HG03558 (cell line): ENCODE measurements around the gene IGFBP3.
"Not testable (repeated sequence)": the region's sequence is repeated elsewhere in the genome, so short reads cannot be mapped to it uniquely, and the experiment has no call there.

Experiments
- ATAC-seq: cut with Tn5 transposase; IDR thresholded peaks from one replicate; pipeline ENCODE4 v1.9.1; 2021; ENCODE audit warnings: moderate number of reproducible peaks; ENCODE audit not compliant: unreplicated experiment; ENCODE audit errors: extremely low read depth

Gene IGFBP3, protein sequence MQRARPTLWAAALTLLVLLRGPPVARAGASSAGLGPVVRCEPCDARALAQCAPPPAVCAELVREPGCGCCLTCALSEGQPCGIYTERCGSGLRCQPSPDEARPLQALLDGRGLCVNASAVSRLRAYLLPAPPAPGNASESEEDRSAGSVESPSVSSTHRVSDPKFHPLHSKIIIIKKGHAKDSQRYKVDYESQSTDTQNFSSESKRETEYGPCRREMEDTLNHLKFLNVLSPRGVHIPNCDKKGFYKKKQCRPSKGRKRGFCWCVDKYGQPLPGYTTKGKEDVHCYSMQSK

DNA sequence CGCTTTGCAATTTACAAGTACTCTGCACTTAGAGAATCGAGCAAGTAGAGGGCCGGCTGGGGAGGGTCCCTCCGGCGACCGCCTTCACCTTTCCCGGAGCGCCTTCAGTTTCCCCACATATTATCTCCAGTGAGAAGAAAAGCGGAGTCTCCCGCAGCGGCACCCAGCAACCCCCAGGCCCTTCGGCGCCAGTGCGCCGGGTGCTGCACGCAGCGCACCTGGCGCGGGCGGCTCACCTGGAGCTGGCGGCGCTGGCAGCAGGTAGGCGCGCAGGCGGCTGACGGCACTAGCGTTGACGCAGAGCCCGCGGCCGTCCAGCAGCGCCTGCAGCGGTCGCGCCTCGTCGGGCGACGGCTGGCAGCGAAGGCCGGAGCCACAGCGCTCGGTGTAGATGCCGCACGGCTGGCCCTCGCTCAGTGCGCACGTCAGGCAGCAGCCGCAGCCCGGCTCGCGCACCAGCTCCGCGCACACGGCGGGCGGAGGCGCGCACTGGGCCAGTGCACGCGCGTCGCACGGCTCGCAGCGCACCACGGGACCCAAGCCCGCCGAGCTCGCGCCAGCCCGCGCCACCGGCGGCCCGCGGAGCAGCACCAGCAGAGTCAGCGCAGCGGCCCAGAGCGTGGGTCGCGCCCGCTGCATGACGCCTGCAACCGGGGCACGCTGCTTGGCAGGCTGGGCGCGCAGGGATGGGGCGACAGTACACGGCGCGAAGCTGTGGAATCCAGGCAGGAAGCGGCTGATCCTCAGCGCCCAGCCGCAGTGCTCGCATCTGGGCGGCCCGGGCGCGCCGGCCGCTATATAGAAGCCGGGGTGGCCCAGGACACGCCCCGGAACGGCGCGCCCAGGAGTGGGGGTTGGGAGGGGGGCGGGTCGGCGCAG, at the start of gene IGFBP3:
Gene IGFBP3 (minus strand): TSS at position 771 of the 879 bp plus-strand sequence. CDS start 132 bp downstream, at position 639.
- no peak for ATAC-seq

DNA sequence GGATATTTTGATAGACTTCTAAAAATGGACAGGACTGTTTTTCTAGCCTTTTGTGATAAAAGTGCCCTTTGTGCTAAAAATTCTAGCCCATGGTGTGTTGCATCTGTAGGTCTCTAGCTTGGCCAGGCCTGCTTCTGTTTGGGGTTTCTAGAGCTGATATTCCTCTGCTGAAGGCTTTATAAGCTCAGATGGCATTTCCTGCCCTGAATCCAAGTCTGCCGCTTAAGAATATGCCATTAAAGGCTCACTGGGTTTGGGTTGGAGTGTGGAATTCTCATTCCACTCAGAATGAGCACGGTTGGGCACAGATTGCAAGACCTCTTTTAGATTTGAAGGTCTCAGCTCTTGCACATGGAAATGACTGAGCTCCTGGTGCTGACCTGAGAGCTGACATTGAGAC, 49.4 kb upstream of the IGFBP3 start:
- no peak for ATAC-seq

DNA sequence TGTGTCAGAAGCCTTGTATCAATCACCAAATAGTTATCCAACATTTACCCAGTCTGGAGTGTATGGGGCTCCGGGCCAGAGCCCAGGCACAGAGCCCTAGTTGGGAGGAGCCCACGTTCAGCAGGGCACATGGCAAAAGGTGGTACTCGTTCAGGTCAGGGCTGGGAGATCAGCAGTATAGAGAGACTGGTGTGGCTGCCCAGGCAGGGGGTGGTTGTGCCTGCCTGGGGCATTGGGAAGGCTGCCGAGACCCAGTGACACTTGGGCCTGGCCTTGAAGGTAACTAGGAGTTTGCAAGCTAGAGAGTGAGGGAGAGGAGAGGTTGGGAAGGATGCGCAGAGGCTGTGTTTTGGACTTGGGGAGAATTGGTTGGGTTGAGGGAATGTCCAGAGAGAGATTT, 48.9 kb upstream of the IGFBP3 start:
- ATAC-seq: no peak

DNA sequence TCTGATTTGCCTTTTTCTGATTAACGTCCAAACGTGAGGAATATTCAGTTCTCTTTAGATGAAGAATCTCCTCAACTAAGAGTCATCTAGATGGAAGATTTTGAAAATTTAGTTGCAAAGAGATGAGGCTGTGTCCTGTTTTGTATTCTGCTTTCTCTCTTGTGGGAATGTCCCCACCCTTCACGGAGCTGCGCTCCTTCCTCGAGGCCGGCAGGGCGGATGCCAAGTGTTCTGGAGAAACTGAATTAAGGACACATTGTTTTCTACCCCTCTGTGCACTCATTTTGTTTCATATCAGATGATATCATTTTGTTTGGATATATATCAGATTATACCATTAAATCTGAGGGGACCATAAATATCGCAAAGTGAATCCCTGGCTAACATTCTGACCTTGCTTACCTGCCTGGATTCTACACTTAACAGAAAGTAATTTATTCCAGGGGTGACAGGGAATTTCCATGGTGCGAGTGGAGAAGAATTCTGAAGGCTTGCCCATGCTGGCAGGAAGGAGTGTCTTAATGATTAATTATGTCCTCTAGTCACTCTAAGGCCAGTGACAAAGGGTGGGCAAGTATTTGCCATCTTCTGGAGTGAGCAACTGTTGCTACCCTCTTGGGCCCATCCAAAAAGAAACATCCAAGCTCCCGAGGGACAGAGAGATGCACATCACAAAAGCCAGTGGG, 47.9 kb upstream of the IGFBP3 start:
- ATAC-seq: no peak

DNA sequence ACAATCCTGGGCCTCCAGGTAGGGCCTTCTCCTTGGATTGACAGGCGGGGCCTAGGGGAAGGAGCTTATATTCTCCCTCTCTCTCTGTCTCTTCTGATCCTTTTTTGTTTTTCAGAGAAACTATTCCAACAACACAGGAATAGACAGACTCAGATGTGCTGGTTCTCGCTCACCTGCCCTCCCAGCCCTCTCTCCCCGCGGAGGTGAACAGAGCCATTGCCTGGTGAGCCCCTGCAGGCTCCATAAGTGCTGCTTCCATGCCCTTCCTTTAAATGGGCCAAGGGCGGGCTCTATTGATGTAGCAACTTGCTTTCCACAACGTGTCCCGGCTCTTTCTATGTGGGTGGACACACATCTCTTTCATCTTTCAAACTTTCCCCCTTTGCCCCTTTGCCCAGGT, 47.2 kb upstream of the IGFBP3 start:
- ATAC-seq: no peak

DNA sequence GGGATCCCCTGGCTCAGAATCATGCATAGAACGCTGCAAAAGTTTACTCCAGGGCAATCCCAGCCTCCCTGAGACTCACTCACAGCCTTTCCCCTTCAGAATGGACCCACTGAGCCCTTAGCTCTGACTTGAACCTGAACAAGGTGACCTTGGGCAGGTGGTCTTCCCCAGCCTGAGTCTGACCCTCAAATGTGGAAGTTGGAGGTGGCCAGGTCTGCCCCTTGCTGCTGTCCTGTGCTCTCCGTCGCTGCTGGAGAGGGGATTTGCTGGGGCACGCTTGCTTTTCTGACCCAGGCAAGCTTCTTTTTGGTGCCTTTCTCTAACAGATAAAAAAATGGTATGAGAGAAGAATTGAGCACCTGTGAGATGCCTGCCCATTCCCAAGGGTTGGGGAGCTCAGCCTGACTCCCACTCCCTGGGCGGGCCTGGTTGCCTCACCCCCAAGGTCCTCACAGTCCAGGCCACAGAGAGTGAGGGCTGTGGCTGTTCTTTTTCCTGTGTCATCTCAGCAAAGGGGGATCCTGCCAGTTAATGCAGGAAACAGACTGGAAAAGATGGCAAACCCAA, 46.6 kb upstream of the IGFBP3 start:
- no peak for ATAC-seq

DNA sequence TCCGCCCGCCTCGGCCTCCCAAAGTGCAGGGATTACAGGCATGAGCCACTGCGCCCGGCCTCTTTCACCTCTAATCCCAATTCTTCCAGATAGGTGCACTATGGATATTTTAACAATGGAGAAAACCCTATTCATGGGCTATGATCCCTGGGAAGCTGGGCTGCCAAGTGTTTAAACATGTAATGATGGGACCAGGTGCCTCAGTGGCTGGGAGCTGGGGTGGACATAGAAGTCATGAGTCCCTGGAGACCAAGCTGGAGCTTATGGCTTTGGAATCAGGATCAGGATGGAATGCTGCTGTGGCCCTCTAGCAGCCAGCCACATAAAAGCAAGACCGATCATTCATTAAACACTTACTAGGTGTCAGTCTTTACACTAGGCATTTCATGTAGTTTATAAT, 41.8 kb upstream of the IGFBP3 start:
- no peak for ATAC-seq

DNA sequence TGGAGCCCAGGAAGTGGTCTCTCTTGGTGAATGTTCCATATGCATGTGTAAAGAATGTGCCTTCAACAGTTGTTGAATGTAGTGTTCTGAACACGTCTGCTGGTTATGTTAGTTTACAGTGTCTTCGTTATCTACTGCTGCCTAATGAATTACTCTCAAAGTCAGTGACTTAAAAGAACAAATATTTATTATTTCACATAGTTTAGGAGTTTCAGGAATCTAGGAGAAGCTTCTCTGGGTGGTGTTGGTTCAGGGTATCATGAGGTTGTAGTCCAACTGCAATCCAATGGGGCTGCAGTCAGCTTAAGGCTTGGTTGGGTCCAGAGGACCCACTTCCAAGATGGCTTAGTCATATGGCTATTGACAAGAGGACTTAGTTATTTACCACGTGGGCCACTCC, 36.6 kb upstream of the IGFBP3 start:
- no peak for ATAC-seq

DNA sequence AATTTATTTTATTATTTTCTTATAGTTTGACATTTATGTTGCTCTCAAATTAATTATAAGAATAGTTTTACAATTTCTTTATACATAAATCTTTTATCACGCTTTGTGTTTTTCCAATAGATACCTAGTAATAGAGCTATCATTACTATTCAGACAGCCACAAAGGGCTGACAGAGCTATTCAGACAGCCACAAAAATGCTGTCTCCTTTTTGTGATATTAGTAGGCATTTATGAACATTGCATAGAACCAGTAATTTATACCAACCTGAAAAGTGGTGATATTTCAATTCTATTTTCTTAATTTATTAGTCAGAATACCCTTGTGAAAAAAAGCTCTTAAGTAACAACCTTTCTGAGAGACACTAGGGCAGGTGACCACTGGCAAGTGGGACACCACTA, 34.2 kb upstream of the IGFBP3 start:
- ATAC-seq: no peak

DNA sequence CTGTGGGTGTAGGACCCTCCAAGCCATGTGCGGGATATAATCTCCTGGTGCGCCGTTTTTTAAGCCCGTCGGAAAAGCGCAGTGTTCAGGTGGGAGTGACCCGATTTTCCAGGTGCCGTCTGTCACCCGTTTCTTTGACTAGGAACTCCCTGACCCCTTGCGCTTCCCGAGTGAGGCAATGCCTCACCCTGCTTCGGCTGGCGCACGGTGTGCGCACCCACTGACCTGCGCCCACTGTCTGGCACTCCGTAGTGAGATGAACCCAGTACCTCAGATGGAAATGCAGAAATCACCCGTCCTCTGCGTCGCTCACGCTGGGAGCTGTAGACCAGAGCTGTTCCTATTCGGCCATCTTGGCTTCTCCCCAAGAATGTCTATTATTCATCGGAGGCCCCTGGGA, 32.0 kb upstream of the IGFBP3 start:
- not testable (repeated sequence) for ATAC-seq

DNA sequence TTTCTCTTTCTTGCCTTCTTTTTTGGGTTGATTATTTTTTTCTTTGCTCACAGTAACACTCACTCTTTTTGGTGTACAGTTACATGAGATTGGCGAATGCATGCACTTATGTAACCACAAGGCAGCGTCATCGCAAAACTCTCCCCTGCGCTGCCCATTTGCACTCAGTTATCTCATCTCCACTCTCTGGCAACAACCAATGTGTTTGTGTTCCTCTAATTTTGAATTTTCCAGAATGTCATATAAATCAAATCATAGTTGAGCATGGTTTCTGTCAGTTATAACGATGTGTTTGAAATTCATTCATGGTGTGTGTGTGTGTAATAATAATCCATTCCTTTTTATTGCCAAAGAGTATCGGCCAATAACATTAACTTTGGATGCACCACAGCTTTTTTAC, 23.0 kb upstream of the IGFBP3 start:
- no peak for ATAC-seq

DNA sequence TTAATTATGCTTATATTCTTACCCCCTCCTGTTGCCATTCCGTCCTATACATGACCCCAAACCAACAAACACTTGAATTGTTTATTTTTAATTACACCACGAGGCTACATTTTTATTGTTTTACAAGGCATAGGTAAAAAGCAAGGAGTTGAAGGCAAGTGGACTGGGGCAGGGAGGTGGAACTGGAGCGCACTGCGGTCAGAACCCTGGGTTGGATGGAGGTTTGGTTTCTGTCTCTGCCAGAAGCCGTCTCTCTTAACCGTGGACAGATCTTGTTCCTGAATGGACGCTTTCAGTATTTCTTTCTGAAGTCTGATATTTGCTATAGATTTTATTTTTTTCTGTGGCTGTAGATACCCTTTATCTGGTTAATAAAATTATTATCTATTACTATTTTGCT, 19.9 kb upstream of the IGFBP3 start:
- ATAC-seq: no peak

DNA sequence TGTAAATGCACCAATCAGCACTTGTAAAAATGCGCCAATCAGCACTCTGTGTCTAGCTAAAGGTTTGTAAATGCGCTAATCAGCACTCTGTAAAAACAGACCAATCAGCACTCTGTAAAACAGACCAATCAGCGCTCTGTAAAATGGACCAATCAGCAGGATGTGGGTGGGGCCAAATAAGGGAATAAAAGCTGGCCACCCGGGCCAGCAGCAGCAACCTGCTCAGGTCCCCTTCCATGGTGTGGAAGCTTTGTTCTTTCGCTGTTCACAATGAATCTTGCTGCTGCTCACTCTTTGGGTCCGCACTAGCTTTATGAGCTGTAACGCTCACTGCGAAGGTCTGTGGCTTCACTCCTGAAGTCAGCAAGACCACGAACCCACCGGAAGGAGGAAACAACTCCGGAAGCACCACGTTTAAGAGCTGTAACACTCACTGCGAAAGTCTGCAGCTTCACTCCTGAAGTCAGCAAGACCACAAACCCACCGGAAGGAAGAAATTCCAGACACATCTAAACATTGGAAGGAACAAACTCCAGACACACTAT, 19.2 kb upstream of the IGFBP3 start:
- not testable (repeated sequence) for ATAC-seq

DNA sequence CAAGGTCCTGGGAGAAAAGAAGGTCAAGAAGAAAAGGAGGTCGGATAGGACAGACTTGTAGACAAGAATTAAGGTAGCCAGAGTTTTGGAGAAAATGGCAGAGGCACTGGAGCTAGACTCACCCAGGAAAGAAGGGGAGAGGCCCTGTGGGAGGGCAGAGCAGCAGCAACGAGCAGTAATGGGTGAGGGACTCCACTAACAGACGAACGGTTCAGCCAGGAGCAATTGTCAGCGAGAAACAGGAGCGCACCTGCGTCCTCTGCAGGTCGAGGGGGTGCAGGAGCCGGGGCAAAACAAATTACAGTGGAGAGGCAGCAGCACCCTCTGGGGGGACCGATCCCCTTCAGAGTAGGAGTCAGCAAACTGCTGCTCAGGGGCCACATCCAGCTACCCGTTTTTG, 18.5 kb upstream of the IGFBP3 start:
- ATAC-seq: no peak

DNA sequence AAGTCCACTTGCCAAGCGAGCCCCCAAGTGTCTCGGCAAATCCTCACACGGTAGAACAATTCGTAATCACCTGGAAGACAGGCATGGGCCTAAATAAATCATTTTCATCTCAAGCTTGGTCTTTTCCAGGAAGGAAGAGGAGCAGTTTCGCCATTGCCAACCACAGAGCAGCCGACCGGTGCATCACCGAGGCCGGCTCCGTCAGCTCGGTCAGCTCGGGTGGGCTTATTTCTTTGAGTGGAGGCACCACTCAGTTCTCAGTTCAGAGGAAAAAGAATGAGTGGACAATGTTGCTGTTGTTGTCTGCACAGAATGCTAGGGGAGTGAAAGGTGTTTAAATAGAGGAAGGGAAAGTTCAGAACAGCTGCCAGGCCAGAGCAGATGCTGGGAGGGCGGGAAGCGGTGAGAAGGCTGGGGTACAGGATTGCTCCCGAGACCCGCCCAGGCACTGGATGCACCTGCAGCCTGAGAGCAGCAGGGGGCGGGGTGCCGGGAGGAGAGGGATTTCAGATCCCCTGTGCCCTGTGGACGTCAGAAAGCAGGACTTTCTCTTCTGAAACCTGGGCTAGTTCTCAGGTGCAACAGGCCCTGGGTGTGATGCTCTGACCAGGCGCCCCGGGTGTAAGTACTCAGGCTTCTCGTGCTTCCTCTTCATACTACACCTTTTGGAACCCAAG, 17.7 kb upstream of the IGFBP3 start:
- no peak for ATAC-seq

DNA sequence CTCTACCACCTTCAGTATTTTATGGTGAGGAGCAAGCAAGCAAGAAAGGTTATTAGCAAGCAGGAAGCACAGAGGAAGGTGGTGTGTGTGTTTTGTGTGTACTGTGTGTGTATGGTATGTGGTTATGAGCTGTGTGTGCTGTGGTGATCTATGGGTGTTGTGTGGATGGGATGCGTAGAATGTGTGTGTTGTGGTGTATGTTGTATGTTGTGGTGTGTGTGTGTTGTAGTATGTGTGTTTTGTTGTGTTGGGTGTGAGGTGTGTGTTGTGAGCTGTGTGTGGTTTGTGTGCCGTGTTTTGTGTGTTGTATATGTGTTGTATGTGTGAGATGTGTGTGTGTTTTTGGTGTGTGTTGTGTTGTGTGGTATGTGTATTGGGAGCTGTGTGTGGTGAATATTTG, 16.8 kb upstream of the IGFBP3 start:
- ATAC-seq: no peak

DNA sequence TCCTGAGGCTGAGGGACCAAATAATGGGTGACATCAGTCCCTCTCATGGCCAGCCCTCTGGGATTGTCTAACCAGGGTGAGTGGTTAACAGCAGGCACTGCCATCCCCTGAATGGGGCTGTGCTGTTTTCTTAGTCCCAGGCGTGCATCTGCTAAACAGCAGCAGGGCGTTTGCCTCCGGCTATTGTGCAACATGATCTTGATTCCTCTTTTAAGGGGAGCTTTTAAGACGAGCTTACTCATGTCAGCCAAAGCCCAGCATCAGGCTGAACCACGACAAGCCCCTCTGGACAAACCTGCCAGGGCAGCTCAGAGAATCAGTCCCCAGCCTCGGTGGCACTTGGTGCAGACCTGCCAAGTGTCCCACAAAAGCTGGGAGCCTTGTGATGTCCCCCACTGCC, 16.2 kb upstream of the IGFBP3 start:
- no peak for ATAC-seq

DNA sequence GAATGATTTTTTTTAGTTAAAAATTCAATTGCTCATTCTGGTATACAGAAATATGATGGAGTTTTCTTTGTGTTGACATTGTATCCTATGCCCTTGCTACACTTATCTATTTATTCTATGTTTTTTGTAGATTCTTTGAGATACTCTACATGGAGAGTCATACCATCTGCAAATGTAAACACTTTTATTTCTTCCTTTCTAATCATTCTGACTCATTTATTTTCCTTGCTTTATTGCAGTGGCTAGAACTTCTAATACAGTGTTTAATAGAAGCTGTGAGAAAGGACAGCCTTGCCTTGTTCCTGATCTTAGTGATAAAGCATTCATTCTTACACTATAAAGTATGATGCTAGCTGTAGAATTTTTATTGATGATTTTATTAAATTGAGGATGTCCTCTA, 9.9 kb upstream of the IGFBP3 start:
- no peak for ATAC-seq

DNA sequence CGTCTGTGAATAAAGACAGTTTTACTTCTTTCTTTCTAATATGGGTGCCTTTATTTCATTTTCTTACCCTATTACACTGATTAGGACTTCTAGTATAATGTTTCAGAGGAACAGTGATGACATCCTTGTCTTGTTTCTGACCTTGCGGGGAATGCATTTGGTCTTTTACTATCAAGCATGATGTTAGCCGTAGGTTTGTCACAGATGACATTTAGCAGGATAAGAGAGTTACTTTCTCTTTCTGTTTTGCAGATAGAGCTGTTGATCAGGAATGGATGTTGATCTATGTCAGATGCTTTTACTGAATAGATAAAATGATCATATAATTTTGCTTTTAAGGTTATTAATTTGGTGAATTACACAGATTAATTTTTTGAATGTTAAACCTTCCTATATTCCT, 6.6 kb upstream of the IGFBP3 start:
- ATAC-seq: no peak

DNA sequence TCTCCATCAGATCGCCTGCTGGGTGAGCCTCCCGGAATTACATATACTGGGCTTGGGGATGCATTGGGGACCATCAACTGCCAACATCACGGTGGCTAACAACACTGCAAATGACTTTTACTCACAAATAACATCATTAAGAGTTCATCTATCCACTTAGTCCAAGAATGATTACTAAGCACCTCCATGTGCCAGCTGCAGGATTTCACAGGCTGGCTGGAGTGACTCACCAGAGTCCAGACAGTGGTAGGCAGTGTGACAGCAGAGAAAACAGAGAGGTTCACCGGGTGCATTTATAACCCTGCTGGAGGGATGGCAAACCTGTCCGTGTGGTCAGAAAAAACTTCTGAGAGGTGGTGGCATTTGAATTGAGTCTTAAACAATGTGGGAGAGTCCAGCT, 3.2 kb upstream of the IGFBP3 start:
- no peak for ATAC-seq
